ENCODE measurements around the gene ADCY5. TPM values are rescaled to one million over a fixed set of nuclear protein-coding genes. Genes with fewer than 3 reads are reported as not detected.

Gene ADCY5
- total and polyA plus RNA-seq, 8 donors: 3.4 to 17.6 (median 14.2) TPM

DNA sequence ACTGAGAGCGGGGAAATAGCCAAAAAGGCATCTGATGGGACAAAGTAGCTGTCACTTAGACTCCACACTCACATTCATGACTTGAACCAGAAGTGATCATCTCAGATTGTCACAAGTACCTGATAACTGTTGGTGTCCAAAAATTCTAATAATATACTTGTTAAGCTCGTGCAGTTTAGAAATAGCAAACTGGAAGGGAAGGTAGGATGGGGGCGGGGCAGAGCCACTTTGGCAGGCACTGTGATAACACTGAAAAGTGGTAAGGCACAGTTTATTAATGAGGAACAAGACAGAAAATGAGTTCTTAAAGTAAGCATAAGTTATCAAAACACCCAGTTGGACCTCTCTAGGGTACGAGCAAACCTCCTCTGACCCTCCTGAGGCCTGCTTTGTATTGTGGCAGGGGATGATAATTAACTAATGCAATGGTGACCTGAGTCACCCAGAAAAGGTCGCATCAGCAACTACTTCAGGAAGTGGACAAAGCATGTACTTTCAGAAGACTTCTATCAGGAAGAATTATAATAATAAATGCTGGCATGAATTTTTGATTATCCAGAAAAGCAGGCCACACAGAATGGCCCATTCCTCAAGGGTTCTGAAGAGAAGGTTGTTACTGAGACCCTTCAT, 54.4 kb downstream of the ADCY5 start:
- ATAC-seq: no peak
- no peak overlapping the region for H3K27ac ChIP-seq

DNA sequence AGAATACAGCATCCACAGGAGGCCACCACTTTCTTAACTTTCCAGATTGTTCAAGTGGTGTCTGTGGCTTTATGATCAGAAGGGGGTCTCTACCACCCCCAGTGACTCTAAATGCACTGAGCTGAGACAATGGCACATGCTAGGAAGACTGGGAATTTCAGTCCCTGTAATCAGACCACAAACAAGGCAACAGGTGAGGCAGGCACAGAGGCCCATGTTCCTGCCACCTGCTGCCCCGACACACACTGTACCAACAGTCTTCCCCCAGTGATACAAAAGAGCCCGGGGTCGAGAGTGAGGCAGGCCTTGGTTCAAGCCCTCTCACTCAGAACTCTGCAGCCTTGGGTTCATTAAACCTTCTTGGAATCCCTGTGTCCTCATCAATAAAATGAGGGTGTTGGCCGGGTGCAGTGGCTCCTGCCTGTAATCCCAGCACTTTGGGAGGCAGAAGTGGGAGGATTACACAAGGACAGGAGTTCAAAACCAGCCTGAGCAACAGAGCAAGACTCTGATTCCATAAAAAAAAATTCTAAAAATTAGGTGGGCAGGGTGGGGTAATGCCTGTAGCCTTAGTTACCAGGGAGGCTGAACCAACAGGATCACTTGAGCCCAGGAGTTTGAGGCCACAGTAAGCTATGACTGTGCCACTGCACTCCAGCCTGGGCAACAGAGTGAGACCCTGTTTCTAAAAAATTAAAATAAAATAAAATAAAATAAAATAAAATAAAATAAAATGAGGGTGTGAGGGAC, 55.8 kb downstream of the ADCY5 start:
- Histone ChIP-seq H3K36me3 (no peaks in the 10 kb centered on the region), H3K27ac (no peak overlapping the region), H3K27me3 (no peaks in the 10 kb centered on the region), H3K9me3 (no peaks in the 10 kb centered on the region), H3K4me3 (no peak overlapping the region), H3K4me1 (no peaks in the 10 kb centered on the region)
- TF ChIP-seq, protein P1, sequence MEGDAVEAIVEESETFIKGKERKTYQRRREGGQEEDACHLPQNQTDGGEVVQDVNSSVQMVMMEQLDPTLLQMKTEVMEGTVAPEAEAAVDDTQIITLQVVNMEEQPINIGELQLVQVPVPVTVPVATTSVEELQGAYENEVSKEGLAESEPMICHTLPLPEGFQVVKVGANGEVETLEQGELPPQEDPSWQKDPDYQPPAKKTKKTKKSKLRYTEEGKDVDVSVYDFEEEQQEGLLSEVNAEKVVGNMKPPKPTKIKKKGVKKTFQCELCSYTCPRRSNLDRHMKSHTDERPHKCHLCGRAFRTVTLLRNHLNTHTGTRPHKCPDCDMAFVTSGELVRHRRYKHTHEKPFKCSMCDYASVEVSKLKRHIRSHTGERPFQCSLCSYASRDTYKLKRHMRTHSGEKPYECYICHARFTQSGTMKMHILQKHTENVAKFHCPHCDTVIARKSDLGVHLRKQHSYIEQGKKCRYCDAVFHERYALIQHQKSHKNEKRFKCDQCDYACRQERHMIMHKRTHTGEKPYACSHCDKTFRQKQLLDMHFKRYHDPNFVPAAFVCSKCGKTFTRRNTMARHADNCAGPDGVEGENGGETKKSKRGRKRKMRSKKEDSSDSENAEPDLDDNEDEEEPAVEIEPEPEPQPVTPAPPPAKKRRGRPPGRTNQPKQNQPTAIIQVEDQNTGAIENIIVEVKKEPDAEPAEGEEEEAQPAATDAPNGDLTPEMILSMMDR (IDR thresholded peaks at IDR 0.05): no peak
- intact Hi-C loops (cut with DNase I): no loop called here
- DNase-seq (no peak), ATAC-seq (no peak)

More for the DNA sequence above, 54.4 kb downstream of the ADCY5 start:
- H3K4me1 ChIP-seq: no peaks in the 10 kb centered on the region
- DNase-seq: no peak
- H3K36me3 ChIP-seq: no peaks in the 10 kb centered on the region
- intact Hi-C loops (cut with DNase I): no loop called here
- no peaks in the 10 kb centered on the region for H3K27me3 ChIP-seq
- no peaks in the 10 kb centered on the region for H3K9me3 ChIP-seq
- TF ChIP-seq, protein P1 (IDR thresholded peaks at IDR 0.05): no peak
- H3K4me3 ChIP-seq: no peak overlapping the region

DNA sequence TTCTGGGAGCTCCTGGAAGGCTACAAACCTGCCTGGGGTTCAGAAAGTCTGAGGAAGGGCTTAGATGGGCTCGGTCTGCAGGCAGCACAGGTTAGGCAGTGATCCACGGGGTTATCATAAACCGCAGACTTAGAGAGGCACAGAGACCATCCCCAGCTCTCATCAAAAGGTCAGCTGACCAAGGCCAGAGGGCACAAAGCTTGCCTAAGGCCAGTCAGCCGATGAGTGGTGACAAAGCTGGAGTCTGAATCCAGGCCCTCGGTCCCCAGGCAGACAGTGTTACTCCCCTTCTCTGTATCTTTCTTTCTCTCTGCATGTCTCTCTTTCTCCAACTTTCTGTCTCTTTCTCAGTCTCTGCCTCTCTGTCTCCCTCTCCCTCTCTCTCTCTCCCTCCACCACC, 56.5 kb downstream of the ADCY5 start:
- H3K27me3 ChIP-seq: no peaks in the 10 kb centered on the region
- no peaks in the 10 kb centered on the region for H3K4me1 ChIP-seq
- ATAC-seq (no peak), DNase-seq (no peak)
- intact Hi-C loops (cut with DNase I): no loop called here
- TF ChIP-seq, protein P1 (IDR thresholded peaks at IDR 0.05): no peak
- H3K36me3 ChIP-seq: no peaks in the 10 kb centered on the region
- H3K27ac ChIP-seq: no peak overlapping the region
- H3K4me3 ChIP-seq: no peak overlapping the region
- no peaks in the 10 kb centered on the region for H3K9me3 ChIP-seq

DNA sequence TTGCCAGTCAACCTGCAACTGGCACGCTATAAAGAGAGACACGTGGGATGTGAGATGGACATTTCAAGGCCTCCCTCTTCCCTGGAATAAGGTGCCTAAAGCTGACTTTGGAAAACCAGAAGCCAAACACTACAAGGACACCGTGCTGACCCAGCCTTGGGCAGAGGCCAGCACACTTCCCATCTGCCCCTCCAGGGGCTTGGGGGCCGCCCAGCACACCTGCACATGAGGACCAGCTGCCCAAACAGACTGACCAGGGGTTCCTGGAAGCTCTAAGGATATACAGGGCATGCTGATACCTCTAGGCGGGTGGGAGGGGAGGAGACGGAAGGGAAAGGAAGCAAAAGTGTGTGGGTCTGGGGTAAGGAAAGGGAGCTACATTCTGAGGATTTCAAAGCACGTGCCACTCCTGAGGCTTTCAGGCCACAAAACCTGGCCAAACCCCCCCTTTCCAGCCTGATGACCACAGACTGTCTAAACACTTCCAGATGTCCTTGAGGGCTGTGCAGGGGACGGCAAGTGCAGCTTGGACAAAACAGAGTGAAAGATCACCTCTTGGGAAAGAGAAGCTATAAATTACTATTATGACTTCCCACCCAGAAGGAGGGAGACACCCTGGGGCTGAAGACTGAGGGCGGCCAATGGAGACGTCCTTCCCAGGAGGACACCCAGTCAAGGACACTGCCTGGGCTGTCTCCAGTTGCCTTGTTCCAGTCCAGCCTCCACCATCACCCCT, 57.9 kb downstream of the ADCY5 start:
- Histone ChIP-seq H3K4me3 (no peak overlapping the region), H3K27ac (no peak overlapping the region), H3K27me3 (no peaks in the 10 kb centered on the region), H3K36me3 (no peaks in the 10 kb centered on the region), H3K4me1 (no peaks in the 10 kb centered on the region), H3K9me3 (no peaks in the 10 kb centered on the region)
- DNase-seq: no peak
- intact Hi-C loops (cut with DNase I): no loop called here
- ATAC-seq: no peak
- TF ChIP-seq, protein P1 (IDR thresholded peaks at IDR 0.05): no peak

DNA sequence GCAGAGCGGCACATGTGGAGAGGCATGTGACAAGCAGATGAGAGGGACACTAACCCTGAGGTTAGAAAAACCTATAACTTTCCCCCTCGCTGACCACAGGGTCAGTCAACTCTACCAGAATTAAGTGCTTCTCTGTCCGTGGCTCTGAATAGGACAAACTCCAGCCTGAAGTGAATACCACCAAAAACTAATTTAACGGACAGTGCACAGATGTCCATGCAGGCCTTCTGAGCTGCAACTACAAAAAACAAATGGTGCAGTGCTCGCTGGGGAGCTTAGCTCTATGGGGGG, 59.3 kb downstream of the ADCY5 start:
- ATAC-seq: no peak
- H3K27ac ChIP-seq: no peak overlapping the region

More for the DNA sequence above, 59.3 kb downstream of the ADCY5 start:
- no peak for DNase-seq
- Histone ChIP-seq H3K9me3 (no peaks in the 10 kb centered on the region), H3K4me1 (no peaks in the 10 kb centered on the region), H3K27me3 (peaks cover 0 to 5% of the 10 kb centered on the region in 2 donors), H3K4me3 (no peak overlapping the region), H3K36me3 (no peaks in the 10 kb centered on the region)
- TF ChIP-seq, protein P1 (IDR thresholded peaks at IDR 0.05): no peak
- intact Hi-C loops (cut with DNase I): no loop called here
